GM18867 (cell line): ENCODE data around the gene GJD2.

ENCODE experiments used
- ATAC-seq: cut with Tn5 transposase; IDR thresholded peaks from one replicate; pipeline ENCODE4 v1.9.1; 2021; ENCODE audit warnings: mild to moderate bottlenecking, moderate library complexity; ENCODE audit not compliant: unreplicated experiment

GJD2 gene

GRCh38 chr15:34773917-34774316, 19.1 kb upstream of the GJD2 start:
- ATAC-seq, result no peak

DNA sequence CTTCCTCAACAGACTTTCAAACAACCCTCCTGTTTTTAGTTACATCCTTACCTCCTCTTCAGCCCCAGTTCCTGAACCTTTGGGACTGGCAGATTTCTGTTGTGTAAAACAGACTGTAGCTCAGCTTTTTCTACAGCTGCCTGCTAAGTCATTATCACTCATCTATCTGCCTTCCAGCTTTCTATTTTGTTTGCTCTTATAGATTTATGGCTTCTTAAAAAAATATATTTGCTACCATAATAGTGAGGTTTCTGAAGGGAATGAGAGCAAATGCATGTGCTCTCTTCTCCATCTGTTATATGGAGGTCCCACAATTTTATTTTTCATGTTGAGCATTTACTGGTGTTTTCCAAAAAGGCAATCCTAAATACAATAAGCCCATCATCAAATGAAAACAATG, 18.2 kb upstream of the GJD2 start:
- ATAC-seq, result no peak

DNA sequence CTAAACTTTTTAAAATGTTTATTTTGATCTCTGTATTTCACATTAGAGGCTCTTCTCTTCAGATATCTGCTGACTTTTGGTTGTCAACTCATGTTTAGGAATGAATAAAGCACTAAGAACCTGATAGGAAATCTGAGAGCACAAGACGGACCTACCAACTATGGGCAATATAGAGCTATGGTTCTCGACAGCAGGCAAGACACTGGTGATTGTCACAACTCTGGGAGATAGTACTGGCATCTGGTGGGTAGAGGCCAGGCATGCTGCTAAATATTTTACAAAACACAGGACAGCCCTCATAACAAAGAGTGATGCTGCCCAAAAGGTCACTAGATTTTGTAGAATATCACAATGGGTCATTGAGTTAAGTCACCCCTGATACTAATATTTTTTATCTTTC, 17.5 kb upstream of the GJD2 start:
- ATAC-seq, result no peak

GRCh38 chr15:34769711-34770110, 14.9 kb upstream of the GJD2 start:
- no peak for ATAC-seq

- no peak for ATAC-seq
Observed at GRCh38 chr15:34768530-34768929, 13.7 kb upstream of the GJD2 start.

DNA sequence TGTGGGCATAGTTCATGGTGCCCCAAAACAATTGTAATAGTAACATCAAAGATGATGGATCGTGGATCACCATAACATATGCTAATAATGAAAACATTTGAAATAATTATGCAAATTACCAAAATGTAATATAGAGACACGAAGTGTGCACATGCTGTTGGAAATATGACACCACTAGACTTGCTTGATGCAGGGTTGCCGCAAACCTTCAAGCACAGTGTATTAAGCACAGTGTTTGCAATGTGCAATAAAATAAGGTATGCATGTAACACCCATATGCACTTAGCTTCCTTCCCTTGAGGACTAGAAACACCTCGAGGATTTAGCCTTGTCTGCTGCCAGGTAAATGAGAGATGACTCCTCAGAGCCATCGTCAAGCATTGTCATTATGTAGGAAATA, 10.9 kb upstream of the GJD2 start:
- no peak for ATAC-seq

GRCh38 chr15:34760909-34761308, 6.1 kb upstream of the GJD2 start:
- no peak for ATAC-seq

DNA sequence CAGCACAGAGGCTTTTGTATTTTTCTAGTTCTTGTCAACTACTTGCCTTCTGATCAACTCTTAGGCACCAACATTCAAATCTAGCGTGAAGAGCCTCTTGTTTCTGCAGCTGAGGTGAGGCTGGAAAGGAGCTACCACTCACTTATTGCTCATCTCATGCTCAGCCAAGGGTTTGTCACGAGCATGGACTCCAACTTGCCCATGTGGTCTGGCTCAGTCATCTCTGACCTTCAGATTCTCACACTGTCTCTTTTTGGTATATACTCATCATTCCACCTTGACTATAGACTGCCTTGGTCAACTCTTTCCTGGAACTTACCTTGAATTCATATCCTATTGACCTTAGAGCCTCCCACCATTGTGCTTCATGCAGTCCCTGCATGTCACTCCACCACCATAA, 5.2 kb upstream of the GJD2 start:
- no peak for ATAC-seq

- no peak for ATAC-seq
Observed at GRCh38 chr15:34759347-34759746, 4.5 kb upstream of the GJD2 start.

- ATAC-seq, result no peak
Observed at GRCh38 chr15:34757262-34757661, 2.5 kb upstream of the GJD2 start.

DNA sequence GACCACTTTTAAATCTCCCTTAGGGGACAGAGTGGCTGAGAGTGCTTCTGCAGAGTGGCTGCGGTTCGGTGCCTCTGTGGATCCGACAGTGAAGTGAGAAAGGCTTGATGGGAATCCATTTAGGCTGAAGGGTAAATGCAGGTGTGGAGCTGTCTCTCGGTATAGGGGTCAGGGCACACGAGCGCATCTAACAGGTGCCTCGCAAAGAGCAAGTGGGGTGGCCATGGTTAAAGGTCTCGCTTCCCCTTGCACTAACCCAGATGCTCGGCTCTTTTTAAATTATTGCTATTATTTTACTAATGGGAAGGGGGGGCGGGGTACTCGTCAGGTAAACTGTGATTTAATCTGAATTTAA, 598 bp upstream of the GJD2 start:
- no peak for ATAC-seq

DNA sequence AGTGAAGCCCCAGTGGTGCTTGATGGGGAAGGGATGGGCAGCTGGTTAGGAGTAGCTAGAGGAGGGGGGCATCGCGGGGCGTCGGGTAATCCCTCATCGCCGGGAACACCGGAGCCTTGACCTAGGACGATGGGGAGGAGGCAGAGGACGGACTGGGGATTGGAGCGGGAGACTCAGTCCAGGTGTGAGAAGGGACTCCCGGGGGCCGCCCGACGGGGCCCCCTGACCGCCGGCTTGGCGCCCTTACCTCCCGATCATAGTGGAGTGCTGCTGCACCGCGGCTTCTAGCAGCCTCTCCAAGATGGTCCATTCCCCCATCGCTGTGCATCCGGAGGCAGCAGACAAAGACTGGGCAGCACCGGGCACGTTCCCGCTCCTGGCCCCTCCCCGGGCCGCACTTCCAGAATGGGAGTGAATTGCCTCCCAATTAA, 612 bp downstream of the GJD2 start:
- ATAC-seq, result no peak

GRCh38 chr15:34753236-34753894, 1.4 kb downstream of the GJD2 start:
- ATAC-seq, result no peak

- no peak for ATAC-seq
Observed at GRCh38 chr15:34749691-34750090, 5.1 kb downstream of the GJD2 start.

- no peak for ATAC-seq
Observed at GRCh38 chr15:34739346-34739745, 15.5 kb downstream of the GJD2 start.

- ATAC-seq, result no peak
Observed at GRCh38 chr15:34738002-34738401, 16.8 kb downstream of the GJD2 start.

GRCh38 chr15:34737477-34737876, 17.3 kb downstream of the GJD2 start:
- no peak for ATAC-seq

GRCh38 chr15:34734303-34734702, 20.5 kb downstream of the GJD2 start:
- no peak for ATAC-seq

DNA sequence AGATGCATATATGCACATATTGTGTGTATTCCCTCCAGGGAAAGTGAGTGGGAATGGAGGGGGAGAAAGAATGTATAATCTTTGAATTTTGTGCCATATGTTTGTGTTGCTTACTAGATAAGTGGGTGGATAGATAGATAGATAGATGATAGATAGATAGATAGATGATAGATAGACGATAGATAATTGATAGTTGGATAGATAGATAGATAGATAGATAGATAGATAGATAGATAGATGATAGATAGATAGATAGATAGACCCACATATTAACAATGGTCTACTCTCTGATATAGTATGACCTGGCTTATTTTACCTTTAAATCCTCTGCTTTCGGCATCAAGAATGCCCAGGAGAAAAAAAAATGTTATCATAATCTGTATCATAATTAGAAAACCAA, 21.2 kb downstream of the GJD2 start:
- no peak for ATAC-seq

GRCh38 chr15:34732430-34732829, 22.4 kb downstream of the GJD2 start:
- no peak for ATAC-seq

GRCh38 chr15:34730701-34731100, 24.1 kb downstream of the GJD2 start:
- no peak for ATAC-seq

DNA sequence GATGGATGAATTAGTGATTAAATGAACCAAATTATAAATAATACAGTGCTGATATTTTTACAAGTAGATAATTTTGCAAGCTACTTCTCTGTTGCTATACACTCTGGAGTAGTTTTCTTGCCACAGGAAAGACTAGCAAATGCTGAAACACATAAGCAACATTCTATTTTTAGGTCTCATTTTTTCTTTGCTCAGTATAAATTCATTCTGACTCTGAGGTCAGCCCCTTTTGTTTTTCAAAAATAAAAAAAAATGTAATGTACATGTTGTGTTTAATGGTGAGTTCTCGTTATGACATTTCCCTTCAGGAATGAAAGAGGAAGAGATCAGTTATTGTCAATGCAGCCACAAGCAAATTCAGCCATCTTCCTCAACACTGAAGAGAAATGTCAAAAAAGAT, 24.9 kb downstream of the GJD2 start:
- ATAC-seq, result no peak

DNA sequence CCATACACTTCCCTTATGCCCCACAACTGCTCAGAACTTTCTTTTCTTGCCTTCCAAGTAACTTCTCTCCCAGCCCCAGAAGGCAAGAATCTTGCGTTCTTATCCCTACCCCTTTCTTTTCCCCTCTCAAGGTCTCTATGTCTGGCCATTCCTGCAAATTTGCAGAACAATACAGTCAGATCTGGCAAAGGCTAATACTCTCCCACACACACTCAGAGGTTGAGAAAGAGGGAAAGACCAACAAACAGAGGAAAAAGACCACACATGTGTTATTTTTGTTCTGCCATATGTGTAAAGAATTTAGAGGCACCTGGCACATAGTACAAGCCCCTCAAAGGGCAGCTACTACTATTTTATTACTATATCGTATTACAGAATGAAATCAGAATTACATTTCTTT, 25.7 kb downstream of the GJD2 start:
- no peak for ATAC-seq
